Measurements from ENCODE around the gene RAX2. TPM values are rescaled to one million over a fixed set of nuclear protein-coding genes. Genes with fewer than 3 reads are reported as not detected.

The RAX2 gene
- total and polyA plus RNA-seq, 9 of the 15 experiments (the other 6 are each of a cell fraction or from before 2014, with no cell fraction given), result not detected

DNA sequence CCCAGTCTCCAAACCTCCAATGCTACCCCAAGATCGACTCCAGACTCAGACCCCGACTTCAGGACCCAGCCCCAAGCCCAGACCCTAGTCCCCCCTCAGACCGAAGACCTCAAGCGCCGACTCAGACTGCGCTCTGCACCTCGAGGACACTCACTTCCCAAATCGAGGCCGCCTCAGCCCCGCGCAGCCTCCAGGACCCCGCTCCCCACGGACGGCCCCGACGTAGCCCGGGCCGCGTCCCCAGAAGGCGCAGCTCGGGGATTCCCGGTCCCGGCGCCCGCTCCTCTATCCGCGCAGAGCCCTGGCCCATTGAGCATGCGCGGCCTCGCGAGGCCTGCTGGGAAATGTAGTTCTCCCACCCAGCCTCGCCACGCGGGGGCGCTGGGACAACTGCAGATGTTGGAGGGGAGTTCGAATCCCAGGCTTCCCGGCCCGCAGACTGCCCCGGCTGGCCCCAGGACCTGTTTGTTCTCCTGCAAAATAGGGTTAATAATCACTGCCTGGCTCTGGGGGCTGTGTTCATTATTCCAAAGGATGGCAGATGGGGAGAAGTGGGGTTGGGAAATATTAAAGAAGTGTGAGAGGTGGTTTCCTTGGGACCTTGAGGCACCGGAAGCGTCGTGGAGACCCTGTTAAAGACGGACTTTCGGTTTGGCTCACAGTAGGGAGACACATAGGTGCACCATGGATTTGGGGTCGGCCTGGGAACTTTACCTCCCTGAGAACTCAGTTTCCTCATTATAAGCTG, 10.5 kb downstream of the RAX2 start, which contains the start of gene APBA3 (continued):
- TF ChIP-seq ZNF592 (IDR thresholded peaks at IDR 0.05), result no peak; the same call in 1 of the 2 replicates
- TF ChIP-seq EGR1 (conservative IDR thresholded peaks at IDR 0.05), result peak; percentile 86
- TF ChIP-seq HMG20A (CRISPR knock-in tag; conservative IDR thresholded peaks at IDR 0.05), result no peak; the same call in 1 of the 2 replicates
- TF ChIP-seq CREBBP (IDR thresholded peaks at IDR 0.05; ENCODE audit: low read depth, low read length), result no peak
- TF ChIP-seq CHD1 (IDR thresholded peaks at IDR 0.05; ENCODE audit: low read length), result no peak
- TF ChIP-seq ZNF778 (CRISPR knock-in tag; IDR thresholded peaks at IDR 0.05), result no peak
- TF ChIP-seq SMARCC2 (IDR thresholded peaks at IDR 0.05; ENCODE audit: low read depth), result no peak; the same call in 1 of the 2 replicates
- TF ChIP-seq DACH1 (IDR thresholded peaks at IDR 0.05; ENCODE audit: partially characterized antibody), result no peak
- TF ChIP-seq, protein P1, sequence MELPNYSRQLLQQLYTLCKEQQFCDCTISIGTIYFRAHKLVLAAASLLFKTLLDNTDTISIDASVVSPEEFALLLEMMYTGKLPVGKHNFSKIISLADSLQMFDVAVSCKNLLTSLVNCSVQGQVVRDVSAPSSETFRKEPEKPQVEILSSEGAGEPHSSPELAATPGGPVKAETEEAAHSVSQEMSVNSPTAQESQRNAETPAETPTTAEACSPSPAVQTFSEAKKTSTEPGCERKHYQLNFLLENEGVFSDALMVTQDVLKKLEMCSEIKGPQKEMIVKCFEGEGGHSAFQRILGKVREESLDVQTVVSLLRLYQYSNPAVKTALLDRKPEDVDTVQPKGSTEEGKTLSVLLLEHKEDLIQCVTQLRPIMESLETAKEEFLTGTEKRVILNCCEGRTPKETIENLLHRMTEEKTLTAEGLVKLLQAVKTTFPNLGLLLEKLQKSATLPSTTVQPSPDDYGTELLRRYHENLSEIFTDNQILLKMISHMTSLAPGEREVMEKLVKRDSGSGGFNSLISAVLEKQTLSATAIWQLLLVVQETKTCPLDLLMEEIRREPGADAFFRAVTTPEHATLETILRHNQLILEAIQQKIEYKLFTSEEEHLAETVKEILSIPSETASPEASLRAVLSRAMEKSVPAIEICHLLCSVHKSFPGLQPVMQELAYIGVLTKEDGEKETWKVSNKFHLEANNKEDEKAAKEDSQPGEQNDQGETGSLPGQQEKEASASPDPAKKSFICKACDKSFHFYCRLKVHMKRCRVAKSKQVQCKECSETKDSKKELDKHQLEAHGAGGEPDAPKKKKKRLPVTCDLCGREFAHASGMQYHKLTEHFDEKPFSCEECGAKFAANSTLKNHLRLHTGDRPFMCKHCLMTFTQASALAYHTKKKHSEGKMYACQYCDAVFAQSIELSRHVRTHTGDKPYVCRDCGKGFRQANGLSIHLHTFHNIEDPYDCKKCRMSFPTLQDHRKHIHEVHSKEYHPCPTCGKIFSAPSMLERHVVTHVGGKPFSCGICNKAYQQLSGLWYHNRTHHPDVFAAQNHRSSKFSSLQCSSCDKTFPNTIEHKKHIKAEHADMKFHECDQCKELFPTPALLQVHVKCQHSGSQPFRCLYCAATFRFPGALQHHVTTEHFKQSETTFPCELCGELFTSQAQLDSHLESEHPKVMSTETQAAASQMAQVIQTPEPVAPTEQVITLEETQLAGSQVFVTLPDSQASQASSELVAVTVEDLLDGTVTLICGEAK (IDR thresholded peaks at IDR 0.05), result peak; percentile 97
- TF ChIP-seq, protein P1 (CRISPR knock-in tag; IDR thresholded peaks at IDR 0.05), result no peak
- TF ChIP-seq UBTF (IDR thresholded peaks at IDR 0.05; ENCODE audit: borderline replicate concordance in 1 of 2, low read depth in 2 of 2, low read length in 2 of 2), result peak in 1 of 2 experiments; percentile 13; a peak in 1 of 4 replicates

All from K562 (cell line).